SU-DHL-6 (cell line): ENCODE results near the gene DAAM1.

ENCODE experiments used
- H2AFZ ChIP-seq: fragments of 200-600 bp; sonication (generic); 2 replicates; pipeline ENCODE4 v1.6.1; 2014; ENCODE audit warnings: low read depth, mild to moderate bottlenecking, moderate library complexity, mixed read lengths, antibody characterized with exemption, low read length; ENCODE audit not compliant: severe bottlenecking
- H3F3A ChIP-seq: fragments of 200-600 bp; shearing (Covaris generic); 2 replicates; pipeline ENCODE4 v1.6.0; 2016; ENCODE audit warnings: antibody characterized with exemption, mild to moderate bottlenecking; ENCODE audit not compliant: insufficient read depth
- H3K27ac ChIP-seq: fragments of 200-600 bp; sonication (generic); 2 replicates; pipeline ENCODE4 v1.5.1; 2016; ENCODE audit warnings: low read depth, mild to moderate bottlenecking, low read length, moderate library complexity, mixed read lengths
- H3K27me3 ChIP-seq: fragments of 200-600 bp; sonication (generic), shearing (Covaris generic); 2 replicates; pipeline ENCODE4 v1.6.0; 2014; ENCODE audit warnings: mild to moderate bottlenecking, low read length
- H3K36me3 ChIP-seq: fragments of 200-600 bp; sonication (generic); 2 replicates; pipeline ENCODE4 v1.6.1; 2014; ENCODE audit warnings: mild to moderate bottlenecking, low read length, mixed read lengths
- H3K4me2 ChIP-seq: fragments of 300-600, 200-600 bp; shearing (Covaris generic), sonication (generic); 2 replicates; pipeline ENCODE4 v1.6.0; 2014; ENCODE audit warnings: low read length, low read depth, mild to moderate bottlenecking; ENCODE audit not compliant: poor library complexity, severe bottlenecking
- H3K4me3 ChIP-seq: fragments of 200-600 bp; sonication (generic); 2 replicates; pipeline ENCODE4 v1.5.1; 2014; ENCODE audit warnings: antibody characterized with exemption, low read length, mild to moderate bottlenecking, mixed read lengths; ENCODE audit not compliant: insufficient read depth, poor library complexity, severe bottlenecking
- H3K79me2 ChIP-seq: fragments of 200-600 bp; sonication (generic); 2 replicates; pipeline ENCODE4 v1.6.1; 2014; ENCODE audit warnings: mild to moderate bottlenecking, low read length, moderate library complexity; ENCODE audit not compliant: insufficient read depth
- H3K9ac ChIP-seq: fragments of 200-600 bp; sonication (generic); 2 replicates; pipeline ENCODE4 v1.7.0; 2014; ENCODE audit warnings: mild to moderate bottlenecking, low read length
- H3K9me2 ChIP-seq: fragments of 200-600 bp; sonication (generic); replicated peaks from 2 replicates; pipeline ENCODE4 v1.6.1; 2014; ENCODE audit warnings: low read length; ENCODE audit not compliant: insufficient read depth
- H3K9me3 ChIP-seq: fragments of 200-600 bp; sonication (generic); 2 replicates; pipeline ENCODE4 v1.6.1; 2014; ENCODE audit warnings: low read length, mixed read lengths; ENCODE audit not compliant: insufficient read depth
- H4K20me1 ChIP-seq: fragments of 200-600 bp; sonication (generic); 2 replicates; pipeline ENCODE4 v1.6.1; 2014; ENCODE audit warnings: low read depth, mild to moderate bottlenecking, antibody characterized with exemption, low read length, moderate library complexity, mixed read lengths
- EZH2phosphoT487 ChIP-seq: fragments of 200-600 bp; sonication (generic), shearing (Covaris generic); conservative IDR thresholded peaks from 2 replicates; pipeline ENCODE4 v1.6.1; 2018; ENCODE audit warnings: mild to moderate bottlenecking, antibody characterized with exemption, low read length, moderate library complexity, mixed read lengths
- TF ChIP-seq, protein P1 (sequence below): fragments of 200-600 bp; sonication (generic); IDR thresholded peaks from one replicate; pipeline ENCODE4 v1.5.1; 2017; ENCODE audit warnings: antibody characterized with exemption, mild to moderate bottlenecking, low read length, moderate library complexity; ENCODE audit not compliant: insufficient read depth, poor library complexity, severe bottlenecking

Gene DAAM1

DNA sequence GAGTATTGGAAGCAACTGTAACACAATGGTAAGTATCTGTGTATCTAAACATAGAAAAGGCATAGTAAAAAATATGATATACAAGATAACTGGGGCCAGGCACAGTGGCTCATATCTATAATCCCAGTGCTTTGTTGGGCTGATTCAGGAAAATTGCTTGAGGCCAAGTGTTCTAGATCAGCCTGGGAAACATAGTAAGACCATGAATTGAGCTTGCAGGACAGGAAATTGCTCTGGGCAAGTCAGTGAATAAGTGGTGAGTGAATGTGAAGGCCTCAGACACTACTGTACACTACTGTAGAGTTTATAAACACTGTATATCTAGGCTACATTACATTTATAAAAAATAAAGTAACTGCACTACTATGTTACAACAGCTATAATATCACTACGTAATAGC is 201.5 kb downstream of the DAAM1 start:
- no peak overlapping the region for H3K4me3 ChIP-seq
- H3K9ac ChIP-seq, result no peak overlapping the region
- H2AFZ ChIP-seq, result no peak overlapping the region
- H3K9me2 ChIP-seq, result no peaks in the 10 kb centered on the region; the same call in 1 of the 2 replicates
- H3K36me3 ChIP-seq, result no peaks in the 10 kb centered on the region
- H3F3A ChIP-seq, result no peaks in the 10 kb centered on the region
- no peaks in the 10 kb centered on the region for H3K9me3 ChIP-seq
- H3K27me3 ChIP-seq, result no peaks in the 10 kb centered on the region
- no peaks in the 10 kb centered on the region for H3K79me2 ChIP-seq
- H4K20me1 ChIP-seq, result no peaks in the 10 kb centered on the region
- no peak overlapping the region for H3K4me2 ChIP-seq
- H3K27ac ChIP-seq, result no peak overlapping the region
- no peak for TF ChIP-seq EZH2phosphoT487
- TF ChIP-seq, protein P1, sequence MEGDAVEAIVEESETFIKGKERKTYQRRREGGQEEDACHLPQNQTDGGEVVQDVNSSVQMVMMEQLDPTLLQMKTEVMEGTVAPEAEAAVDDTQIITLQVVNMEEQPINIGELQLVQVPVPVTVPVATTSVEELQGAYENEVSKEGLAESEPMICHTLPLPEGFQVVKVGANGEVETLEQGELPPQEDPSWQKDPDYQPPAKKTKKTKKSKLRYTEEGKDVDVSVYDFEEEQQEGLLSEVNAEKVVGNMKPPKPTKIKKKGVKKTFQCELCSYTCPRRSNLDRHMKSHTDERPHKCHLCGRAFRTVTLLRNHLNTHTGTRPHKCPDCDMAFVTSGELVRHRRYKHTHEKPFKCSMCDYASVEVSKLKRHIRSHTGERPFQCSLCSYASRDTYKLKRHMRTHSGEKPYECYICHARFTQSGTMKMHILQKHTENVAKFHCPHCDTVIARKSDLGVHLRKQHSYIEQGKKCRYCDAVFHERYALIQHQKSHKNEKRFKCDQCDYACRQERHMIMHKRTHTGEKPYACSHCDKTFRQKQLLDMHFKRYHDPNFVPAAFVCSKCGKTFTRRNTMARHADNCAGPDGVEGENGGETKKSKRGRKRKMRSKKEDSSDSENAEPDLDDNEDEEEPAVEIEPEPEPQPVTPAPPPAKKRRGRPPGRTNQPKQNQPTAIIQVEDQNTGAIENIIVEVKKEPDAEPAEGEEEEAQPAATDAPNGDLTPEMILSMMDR, result no peak

DNA sequence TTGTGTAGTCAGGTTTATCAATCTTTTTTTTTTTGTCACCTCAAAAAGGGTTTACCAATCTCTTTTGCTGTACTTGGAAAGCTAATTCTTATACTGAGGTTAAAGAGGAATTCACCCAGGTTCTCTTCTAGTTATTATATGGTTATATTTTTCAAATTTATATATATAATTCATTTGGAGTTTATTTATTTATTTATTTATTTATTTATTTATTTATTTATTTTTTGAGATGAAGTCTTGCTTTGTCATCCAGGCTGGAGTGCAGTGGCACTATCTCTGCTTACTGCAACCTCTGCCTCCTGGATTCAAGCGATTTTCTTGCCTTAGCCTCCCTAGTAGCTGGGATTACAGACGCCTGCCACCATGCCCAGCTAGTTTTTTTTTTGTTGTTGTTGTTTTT is 202.9 kb downstream of the DAAM1 start:
- no peaks in the 10 kb centered on the region for H4K20me1 ChIP-seq
- H3K79me2 ChIP-seq, result no peaks in the 10 kb centered on the region
- H3K9ac ChIP-seq, result no peak overlapping the region
- no peak overlapping the region for H3K4me3 ChIP-seq
- TF ChIP-seq EZH2phosphoT487, result no peak
- TF ChIP-seq, protein P1, result no peak
- no peaks in the 10 kb centered on the region for H3K36me3 ChIP-seq
- no peaks in the 10 kb centered on the region; the same call in 1 of the 2 replicates for H3K9me2 ChIP-seq
- H3K9me3 ChIP-seq, result no peaks in the 10 kb centered on the region
- no peak overlapping the region for H3K27ac ChIP-seq
- H3K4me2 ChIP-seq, result no peak overlapping the region
- H3F3A ChIP-seq, result no peaks in the 10 kb centered on the region
- no peaks in the 10 kb centered on the region for H3K27me3 ChIP-seq
- no peak overlapping the region for H2AFZ ChIP-seq

DNA sequence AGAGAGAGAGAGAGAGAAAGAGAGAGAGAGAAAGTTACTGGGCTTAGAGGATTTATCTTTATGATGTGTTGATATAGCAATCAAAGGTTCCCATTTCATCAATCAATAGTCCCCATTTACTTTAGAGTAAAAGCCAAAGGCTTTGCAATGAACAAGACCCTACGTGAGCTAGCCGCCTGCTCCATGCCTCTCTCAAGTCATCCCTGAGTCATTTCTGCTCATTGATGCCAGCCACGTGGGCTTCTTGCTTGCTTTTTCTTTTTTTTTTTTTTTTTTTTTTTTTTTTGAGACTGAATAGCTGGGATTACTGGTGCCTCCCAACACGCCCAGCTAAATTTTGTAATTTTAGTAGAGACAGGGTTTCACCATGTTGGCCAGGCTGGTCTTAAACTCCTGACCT is 205.8 kb downstream of the DAAM1 start:
- no peaks in the 10 kb centered on the region for H3K9me3 ChIP-seq
- no peaks in the 10 kb centered on the region for H3K9me2 ChIP-seq
- no peaks in the 10 kb centered on the region for H3K79me2 ChIP-seq
- H3K4me2 ChIP-seq, result no peak overlapping the region
- no peaks in the 10 kb centered on the region for H4K20me1 ChIP-seq
- H3K27me3 ChIP-seq, result no peaks in the 10 kb centered on the region
- no peak overlapping the region for H3K4me3 ChIP-seq
- no peak for TF ChIP-seq EZH2phosphoT487
- TF ChIP-seq, protein P1, result no peak
- no peaks in the 10 kb centered on the region for H3K36me3 ChIP-seq
- H3F3A ChIP-seq, result no peaks in the 10 kb centered on the region
- H2AFZ ChIP-seq, result no peak overlapping the region
- no peak overlapping the region for H3K9ac ChIP-seq
- H3K27ac ChIP-seq, result no peak overlapping the region

DNA sequence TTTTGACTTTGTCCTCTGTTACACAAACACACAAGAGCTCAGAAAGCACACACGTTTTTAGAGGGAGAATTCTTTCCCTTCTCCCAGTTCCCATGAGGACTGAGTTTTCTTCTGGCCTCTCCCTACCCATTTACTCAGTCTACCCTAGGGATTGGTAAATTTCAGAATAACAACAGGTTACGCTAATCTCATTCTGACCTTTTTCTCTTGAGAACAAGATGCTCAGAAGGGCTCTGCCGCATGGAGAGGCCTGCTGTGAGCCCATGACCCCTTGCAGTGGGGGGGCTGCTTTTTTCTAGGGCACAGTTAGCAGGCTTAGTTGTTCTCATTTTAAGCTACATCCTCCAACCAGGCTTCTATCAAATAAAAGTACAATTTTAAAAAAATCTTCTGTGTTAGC is 207.2 kb downstream of the DAAM1 start:
- Histone ChIP-seq H3K27me3 (no peaks in the 10 kb centered on the region), H3F3A (no peaks in the 10 kb centered on the region), H3K79me2 (no peaks in the 10 kb centered on the region), H3K9me2 (no peaks in the 10 kb centered on the region), H3K9me3 (no peaks in the 10 kb centered on the region), H3K4me3 (no peak overlapping the region), H3K4me2 (no peak overlapping the region), H2AFZ (no peak overlapping the region), H3K36me3 (no peaks in the 10 kb centered on the region), H3K27ac (no peak overlapping the region), H3K9ac (no peak overlapping the region), H4K20me1 (no peaks in the 10 kb centered on the region)
- TF ChIP-seq, protein P1, result no peak
- TF ChIP-seq EZH2phosphoT487, result no peak
